Measurements from ENCODE around the gene MED8.

The MED8 gene

GRCh38 chr1:43363283-43363934, 26.2 kb downstream of the MED8 start:
- H3K36me3 ChIP-seq (ENCODE audit: control insufficient read depth, insufficient read depth, low read length): peaks cover 34% of the 10 kb centered on the region
- no peaks in the 10 kb centered on the region for H3K9me3 ChIP-seq (ENCODE audit: control insufficient read depth, low read length)
- peaks cover 38% of the 10 kb centered on the region for H3K4me1 ChIP-seq (ENCODE audit: control insufficient read depth, insufficient read depth, low read length)
- H3K27me3 ChIP-seq (ENCODE audit: control insufficient read depth, insufficient read depth, low read length): no peaks in the 10 kb centered on the region
- no peak overlapping the region for H3K9ac ChIP-seq (ENCODE audit: low read length)
- H3K4me3 ChIP-seq (ENCODE audit: low read length): no peak overlapping the region

- Histone ChIP-seq H3K36me3 (ENCODE audit: control insufficient read depth, insufficient read depth, low read length) (peaks cover 34% of the 10 kb centered on the region), H3K27me3 (ENCODE audit: control insufficient read depth, insufficient read depth, low read length) (no peaks in the 10 kb centered on the region), H3K4me3 (ENCODE audit: low read length) (no peak overlapping the region), H3K9me3 (ENCODE audit: control insufficient read depth, low read length) (no peaks in the 10 kb centered on the region), H3K9ac (ENCODE audit: low read length) (no peak overlapping the region), H3K4me1 (ENCODE audit: control insufficient read depth, insufficient read depth, low read length) (peaks cover 28% of the 10 kb centered on the region)
These were observed 29.0 kb downstream of the MED8 start for GRCh38 chr1:43360616-43361015.

GRCh38 chr1:43359696-43360095, 29.9 kb downstream of the MED8 start:
- Histone ChIP-seq H3K36me3 (ENCODE audit: control insufficient read depth, insufficient read depth, low read length) (peaks cover 27% of the 10 kb centered on the region), H3K9me3 (ENCODE audit: control insufficient read depth, low read length) (no peaks in the 10 kb centered on the region), H3K9ac (ENCODE audit: low read length) (peak overlapping the region; percentile 4), H3K4me1 (ENCODE audit: control insufficient read depth, insufficient read depth, low read length) (peaks cover 20% of the 10 kb centered on the region), H3K4me3 (ENCODE audit: low read length) (no peak overlapping the region), H3K27me3 (ENCODE audit: control insufficient read depth, insufficient read depth, low read length) (no peaks in the 10 kb centered on the region)

GRCh38 chr1:43358746-43359693, 30.6 kb downstream of the MED8 start, which contains the start of gene CDC20:
CDC20 (plus strand) TSS chr1:43358981; CDS start chr1:43359216, 235 bp downstream.
- Histone ChIP-seq H3K4me1 (ENCODE audit: control insufficient read depth, insufficient read depth, low read length) (peaks cover 20% of the 10 kb centered on the region), H3K27me3 (ENCODE audit: control insufficient read depth, insufficient read depth, low read length) (no peaks in the 10 kb centered on the region), H3K9me3 (ENCODE audit: control insufficient read depth, low read length) (no peaks in the 10 kb centered on the region), H3K4me3 (ENCODE audit: low read length) (peak within 1 kb of the TSS; percentile 53), H3K36me3 (ENCODE audit: control insufficient read depth, insufficient read depth, low read length) (peaks cover 20% of the 10 kb centered on the region), H3K9ac (ENCODE audit: low read length) (peak within 1 kb of the TSS; percentile 79)

GRCh38 chr1:43358121-43358745, 31.4 kb downstream of the MED8 start:
- Histone ChIP-seq H3K9ac (ENCODE audit: low read length) (peak overlapping the region; percentile 79), H3K36me3 (ENCODE audit: control insufficient read depth, insufficient read depth, low read length) (peaks cover 13% of the 10 kb centered on the region), H3K4me3 (ENCODE audit: low read length) (peak overlapping the region; percentile 53), H3K27me3 (ENCODE audit: control insufficient read depth, insufficient read depth, low read length) (no peaks in the 10 kb centered on the region), H3K4me1 (ENCODE audit: control insufficient read depth, insufficient read depth, low read length) (peaks cover 19% of the 10 kb centered on the region), H3K9me3 (ENCODE audit: control insufficient read depth, low read length) (no peaks in the 10 kb centered on the region)

GRCh38 chr1:43357251-43357650, 32.3 kb downstream of the MED8 start:
- Histone ChIP-seq H3K27me3 (ENCODE audit: control insufficient read depth, insufficient read depth, low read length) (no peaks in the 10 kb centered on the region), H3K9me3 (ENCODE audit: control insufficient read depth, low read length) (no peaks in the 10 kb centered on the region), H3K9ac (ENCODE audit: low read length) (no peak overlapping the region), H3K4me3 (ENCODE audit: low read length) (no peak overlapping the region), H3K36me3 (ENCODE audit: control insufficient read depth, insufficient read depth, low read length) (peaks cover 8% of the 10 kb centered on the region), H3K4me1 (ENCODE audit: control insufficient read depth, insufficient read depth, low read length) (peaks cover 17% of the 10 kb centered on the region)

- Histone ChIP-seq H3K27me3 (ENCODE audit: control insufficient read depth, insufficient read depth, low read length) (no peaks in the 10 kb centered on the region), H3K9ac (ENCODE audit: low read length) (no peak overlapping the region), H3K4me1 (ENCODE audit: control insufficient read depth, insufficient read depth, low read length) (peaks cover 17% of the 10 kb centered on the region), H3K9me3 (ENCODE audit: control insufficient read depth, low read length) (no peaks in the 10 kb centered on the region), H3K36me3 (ENCODE audit: control insufficient read depth, insufficient read depth, low read length) (no peaks in the 10 kb centered on the region), H3K4me3 (ENCODE audit: low read length) (no peak overlapping the region)
These were observed 34.7 kb downstream of the MED8 start for GRCh38 chr1:43354936-43355335.

GRCh38 chr1:43354471-43354870, 35.1 kb downstream of the MED8 start:
- H3K36me3 ChIP-seq (ENCODE audit: control insufficient read depth, insufficient read depth, low read length): no peaks in the 10 kb centered on the region
- H3K9me3 ChIP-seq (ENCODE audit: control insufficient read depth, low read length): no peaks in the 10 kb centered on the region
- H3K4me3 ChIP-seq (ENCODE audit: low read length): no peak overlapping the region
- H3K9ac ChIP-seq (ENCODE audit: low read length): no peak overlapping the region
- H3K27me3 ChIP-seq (ENCODE audit: control insufficient read depth, insufficient read depth, low read length): no peaks in the 10 kb centered on the region
- peaks cover 22% of the 10 kb centered on the region for H3K4me1 ChIP-seq (ENCODE audit: control insufficient read depth, insufficient read depth, low read length)

GRCh38 chr1:43352881-43353280, 36.7 kb downstream of the MED8 start:
- H3K4me1 ChIP-seq (ENCODE audit: control insufficient read depth, insufficient read depth, low read length): peaks cover 25% of the 10 kb centered on the region

GRCh38 chr1:43352351-43352705, 37.3 kb downstream of the MED8 start:
- no peak overlapping the region for H3K9ac ChIP-seq (ENCODE audit: low read length)
- H3K36me3 ChIP-seq (ENCODE audit: control insufficient read depth, insufficient read depth, low read length): no peaks in the 10 kb centered on the region
- H3K9me3 ChIP-seq (ENCODE audit: control insufficient read depth, low read length): no peaks in the 10 kb centered on the region
- H3K4me3 ChIP-seq (ENCODE audit: low read length): no peak overlapping the region
- peaks cover 26% of the 10 kb centered on the region for H3K4me1 ChIP-seq (ENCODE audit: control insufficient read depth, insufficient read depth, low read length)
- no peaks in the 10 kb centered on the region for H3K27me3 ChIP-seq (ENCODE audit: control insufficient read depth, insufficient read depth, low read length)

More at GRCh38 chr1:43352881-43353280, 36.7 kb downstream of the MED8 start:
- Histone ChIP-seq H3K4me3 (ENCODE audit: low read length) (no peak overlapping the region), H3K9ac (ENCODE audit: low read length) (no peak overlapping the region), H3K27me3 (ENCODE audit: control insufficient read depth, insufficient read depth, low read length) (no peaks in the 10 kb centered on the region), H3K36me3 (ENCODE audit: control insufficient read depth, insufficient read depth, low read length) (no peaks in the 10 kb centered on the region), H3K9me3 (ENCODE audit: control insufficient read depth, low read length) (no peaks in the 10 kb centered on the region)

- Histone ChIP-seq H3K9ac (ENCODE audit: low read length) (no peak overlapping the region), H3K36me3 (ENCODE audit: control insufficient read depth, insufficient read depth, low read length) (no peaks in the 10 kb centered on the region), H3K4me3 (ENCODE audit: low read length) (no peak overlapping the region), H3K4me1 (ENCODE audit: control insufficient read depth, insufficient read depth, low read length) (peaks cover 27% of the 10 kb centered on the region), H3K9me3 (ENCODE audit: control insufficient read depth, low read length) (no peaks in the 10 kb centered on the region), H3K27me3 (ENCODE audit: control insufficient read depth, insufficient read depth, low read length) (no peaks in the 10 kb centered on the region)
These were observed 37.9 kb downstream of the MED8 start for GRCh38 chr1:43351421-43352350.

Data from mucosa of stomach (tissue), 1 donor.